NCI-H2107 (cell line): ENCODE measurements around the gene AMPH.
"Not testable (repeated sequence)": the region's sequence is repeated elsewhere in the genome, so short reads cannot be mapped to it uniquely, and the experiment has no call there.

ENCODE experiments used
- DNase-seq: peaks from one replicate; lab custom pipeline; 2025; lab: John Stamatoyannopoulos, UW

AMPH gene

DNA sequence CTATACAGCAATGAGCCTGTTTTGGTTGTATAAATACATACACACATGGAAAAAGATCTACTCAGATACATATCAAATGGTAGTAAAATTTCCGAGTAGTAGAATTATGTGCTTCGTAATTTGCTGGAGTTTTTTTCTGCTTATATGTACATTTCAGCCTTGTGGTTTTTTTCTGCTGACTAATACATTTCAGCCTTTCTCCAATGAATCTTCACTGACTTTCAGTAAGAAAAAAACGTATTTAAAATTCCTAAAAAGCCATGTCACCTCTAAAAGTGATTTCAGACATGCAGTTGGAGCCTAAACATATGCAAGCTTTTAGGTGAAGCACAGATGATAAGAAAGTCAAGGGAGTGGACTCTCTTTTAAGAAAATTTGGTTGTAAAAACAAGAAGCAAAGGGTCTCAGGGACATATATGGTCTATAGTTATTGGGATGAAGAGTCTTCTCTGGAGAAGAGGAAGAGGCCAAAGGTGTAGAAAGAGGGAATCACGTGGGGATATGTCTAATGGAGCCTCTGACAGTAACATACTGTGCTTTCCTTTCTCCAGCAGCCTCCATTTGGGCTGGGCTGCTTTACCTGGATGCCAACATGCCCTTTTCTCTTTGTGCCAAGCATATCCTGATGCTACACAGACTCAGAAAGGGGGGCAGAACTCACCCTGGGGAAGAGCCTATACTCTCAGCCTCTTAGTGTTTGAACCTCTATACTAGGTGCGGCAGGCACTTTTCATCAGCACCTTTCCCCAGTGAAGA lies 2.4 kb downstream of the AMPH start:
- no peak for DNase-seq

DNA sequence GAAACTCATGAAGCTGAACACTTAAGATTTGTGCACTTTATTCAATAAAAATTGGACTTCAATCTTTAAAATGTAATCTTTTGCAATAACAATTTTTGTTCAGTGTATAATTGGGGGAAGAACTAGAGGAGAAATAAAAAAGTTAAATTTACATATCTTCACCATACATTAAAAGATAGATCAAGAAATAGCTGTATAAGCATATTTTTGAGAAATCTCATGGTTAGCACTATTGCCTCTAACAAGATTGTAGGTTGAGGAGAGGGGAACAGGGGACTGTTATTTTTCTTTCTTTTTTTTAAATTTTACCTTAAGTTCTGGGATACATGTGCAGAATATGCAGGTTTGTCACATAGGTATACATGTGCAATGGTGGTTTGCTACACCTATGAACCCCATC lies 5.3 kb downstream of the AMPH start:
- no peak for DNase-seq

DNA sequence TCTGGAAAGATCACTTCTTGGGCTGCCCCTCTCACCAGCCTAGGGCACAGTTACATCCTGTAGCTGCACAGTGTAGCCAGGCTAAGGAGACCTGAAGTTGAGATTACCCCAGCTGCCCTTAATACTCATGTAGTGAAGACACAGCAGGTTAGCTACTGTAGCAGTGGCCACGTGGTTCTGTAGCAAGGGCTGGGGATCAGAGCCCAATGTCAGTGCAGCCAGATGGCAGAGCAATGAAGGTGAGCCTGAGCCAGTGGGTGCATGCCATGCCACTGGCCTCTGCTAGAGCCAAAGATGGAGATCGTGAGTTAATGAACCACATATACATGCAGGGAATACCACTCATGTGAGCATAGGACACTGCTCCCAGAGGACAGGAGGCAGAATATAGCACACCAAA lies 15.5 kb downstream of the AMPH start:
- no peak for DNase-seq

DNA sequence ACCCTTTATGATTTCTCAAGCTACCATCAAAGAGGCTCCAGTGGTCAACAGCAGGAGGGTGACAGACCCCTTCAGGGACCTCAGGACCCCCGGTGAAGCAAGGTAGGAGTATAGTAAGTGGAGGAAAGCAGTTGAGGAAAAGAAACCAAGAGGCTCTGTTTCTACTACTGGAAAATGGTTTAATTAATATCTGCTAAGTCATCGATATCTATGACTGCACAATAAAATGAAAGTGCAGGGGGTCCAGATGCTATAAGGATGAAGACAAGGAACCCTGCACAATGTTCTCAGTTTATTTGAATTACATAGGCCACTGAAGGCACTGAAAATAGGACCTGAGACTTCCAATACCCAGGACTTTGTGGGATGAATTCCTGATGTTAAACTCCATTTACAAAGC lies 23.7 kb downstream of the AMPH start:
- no peak for DNase-seq

DNA sequence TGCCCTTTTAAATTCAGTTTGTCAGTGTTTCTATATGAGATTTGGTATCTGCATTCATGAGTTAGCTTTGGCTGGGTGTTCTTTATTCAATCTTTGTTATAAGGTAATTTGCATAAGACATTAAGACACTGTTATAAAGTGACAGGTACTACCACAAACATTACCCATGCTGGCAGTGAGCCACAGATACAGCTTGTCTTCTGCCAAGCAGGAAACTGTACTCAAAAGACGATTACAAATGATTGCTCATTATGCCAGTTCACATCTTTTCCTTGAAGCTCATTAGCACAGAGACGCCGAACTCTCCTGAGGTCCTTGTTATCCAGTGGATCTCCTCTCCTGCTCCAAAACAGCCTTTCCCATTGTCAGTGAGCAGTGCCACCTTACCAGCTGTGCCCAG lies 30.4 kb downstream of the AMPH start:
- no peak for DNase-seq

DNA sequence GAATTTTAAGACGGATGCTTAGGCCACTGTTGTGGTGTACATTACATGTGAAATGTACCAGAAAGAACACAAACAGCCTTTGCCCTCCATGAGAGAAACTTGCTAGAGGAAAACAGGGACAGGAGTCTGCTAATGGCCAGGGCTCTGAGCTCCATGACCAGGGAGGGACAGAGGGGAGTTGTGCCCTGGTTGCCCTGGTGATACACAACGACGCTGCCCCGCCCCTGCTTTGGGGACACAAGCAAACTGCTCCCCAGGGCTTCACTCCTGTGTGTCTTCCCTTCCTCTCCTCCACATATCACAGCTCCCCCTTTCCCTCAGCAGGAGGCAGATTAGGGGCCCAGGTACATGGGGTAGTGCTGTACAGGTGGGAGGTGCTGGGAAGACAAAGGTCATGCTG lies 36.2 kb downstream of the AMPH start:
- no peak for DNase-seq

DNA sequence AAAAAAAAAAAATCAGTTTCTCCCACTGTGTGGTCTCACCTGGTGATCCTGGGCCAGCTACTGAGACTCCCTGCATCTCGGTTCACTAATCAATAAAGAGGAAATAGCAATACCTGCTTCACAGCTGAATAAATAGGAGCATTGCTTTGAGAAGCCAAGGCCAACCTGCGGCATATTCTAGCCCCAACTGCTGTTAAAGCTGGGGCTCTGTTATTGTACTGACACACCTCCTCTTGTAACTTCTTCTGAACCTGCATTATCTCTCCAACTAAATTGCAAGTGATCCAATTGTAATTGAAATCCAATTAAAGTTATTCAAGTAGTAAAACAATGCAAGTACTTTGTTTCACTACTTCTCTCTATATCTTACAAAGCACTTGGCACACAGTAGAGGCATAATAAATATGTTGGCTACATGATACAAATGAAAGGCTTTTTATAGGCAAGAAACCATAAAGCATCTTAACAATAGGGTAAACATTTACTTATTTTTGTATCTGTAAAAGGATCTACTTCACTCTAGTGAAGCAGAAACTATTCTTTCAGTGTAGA lies 38.4 kb downstream of the AMPH start:
- no peak for DNase-seq

DNA sequence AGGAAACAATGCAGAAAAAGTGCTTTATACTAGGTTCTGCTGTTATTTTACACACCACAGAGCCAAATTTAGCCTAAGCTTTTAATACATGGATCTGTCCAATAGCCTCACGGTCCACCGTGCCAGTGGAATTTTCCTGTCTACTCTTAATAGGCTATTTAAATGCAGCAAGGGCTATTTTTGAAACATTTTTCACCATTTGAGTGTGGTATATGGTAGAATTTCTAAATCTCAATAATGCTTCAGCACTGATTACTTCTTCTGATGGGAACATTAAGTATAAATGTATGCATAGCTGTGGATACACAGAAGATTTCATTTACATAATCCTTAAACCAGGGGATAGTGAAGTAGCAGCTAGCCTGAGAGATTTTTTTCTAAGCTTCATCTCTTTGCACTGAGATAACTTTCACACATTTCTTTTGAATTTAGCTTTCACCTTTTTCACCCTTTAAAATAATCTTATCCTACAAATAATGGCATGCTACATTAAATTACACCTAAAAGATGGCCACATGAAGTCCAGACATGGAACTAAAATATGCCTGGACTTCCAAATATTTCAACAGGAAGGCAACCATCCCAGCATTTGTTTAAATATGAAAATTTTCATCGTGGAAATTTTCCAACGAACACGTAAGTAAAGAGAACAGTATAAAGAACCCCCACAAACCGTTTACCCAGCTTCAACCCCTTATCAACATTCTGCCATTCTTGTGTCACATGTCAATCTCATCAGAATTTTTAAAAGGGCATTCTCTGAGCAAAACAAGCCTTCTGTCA lies 45.4 kb downstream of the AMPH start:
- no peak for DNase-seq

DNA sequence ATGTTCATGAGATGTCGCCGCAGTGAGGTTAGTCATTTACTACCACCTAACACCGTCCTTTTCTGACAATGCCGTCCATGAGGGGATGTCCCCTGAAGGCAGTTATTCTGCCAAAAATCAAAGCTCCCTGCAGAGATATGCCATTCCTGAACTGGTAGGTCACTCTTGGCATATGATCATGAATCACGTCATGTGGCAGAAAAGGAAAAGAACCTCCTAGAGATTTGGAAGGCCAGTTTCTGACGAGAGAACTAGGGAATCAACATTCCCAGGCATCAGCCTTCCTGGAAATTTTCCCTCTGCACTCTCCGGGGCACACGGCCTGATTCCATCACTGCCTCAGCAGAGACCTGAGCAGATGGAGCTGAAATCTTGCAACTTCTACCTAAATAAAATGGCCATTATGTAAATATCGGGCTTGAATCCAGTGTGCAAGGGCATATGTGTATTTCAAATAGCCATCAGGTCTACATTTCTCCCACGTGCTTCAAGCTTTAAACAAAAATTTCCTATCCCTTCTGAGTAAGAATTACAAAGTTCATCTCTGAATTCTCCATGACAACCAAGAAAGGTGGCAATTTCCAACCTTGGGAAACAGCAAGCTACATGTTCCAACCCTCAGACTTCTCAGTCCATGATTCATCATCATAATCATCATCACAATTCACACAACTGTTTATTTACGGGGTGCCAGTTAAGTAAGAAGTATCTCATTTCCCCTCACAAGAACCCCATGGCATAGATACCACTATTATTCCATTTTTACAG lies 46.5 kb downstream of the AMPH start:
- no peak for DNase-seq

DNA sequence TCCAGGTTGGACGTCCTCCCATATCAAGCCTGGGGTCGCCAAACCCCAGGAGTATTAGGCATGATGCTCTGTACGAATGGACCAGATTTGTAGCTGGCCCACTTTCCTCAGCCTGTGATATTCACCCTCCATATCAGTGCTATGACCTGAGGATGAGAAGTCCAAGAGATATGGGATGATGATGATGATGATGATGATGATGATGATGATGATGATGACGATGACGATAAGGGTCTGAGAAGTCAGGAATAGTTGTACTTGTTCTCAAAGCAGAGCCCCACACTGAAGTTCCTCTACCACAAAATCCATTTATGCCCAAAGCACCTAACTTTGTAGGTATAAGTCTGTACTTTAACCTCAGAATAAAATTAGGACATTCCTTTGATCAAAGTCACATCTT lies 50.7 kb downstream of the AMPH start:
- DNase-seq, result no peak

DNA sequence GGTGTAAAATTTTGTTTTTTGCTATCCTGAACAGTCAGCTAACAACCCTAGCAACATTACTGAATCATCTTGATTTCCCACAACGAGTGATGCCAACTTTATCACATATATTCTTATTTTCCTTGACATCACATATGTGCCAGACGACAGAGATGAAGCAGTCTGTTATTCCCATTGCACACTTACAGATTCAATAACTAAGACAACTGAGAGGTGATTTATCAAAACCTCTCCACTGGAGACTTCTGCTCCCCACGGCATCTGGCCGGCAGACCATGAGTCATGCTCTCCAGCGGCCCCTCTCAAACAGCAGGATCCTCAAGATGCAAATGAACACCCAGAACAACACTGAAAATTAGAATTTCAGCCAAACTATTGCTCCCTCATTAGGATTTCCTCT lies 57.1 kb downstream of the AMPH start:
- DNase-seq, result no peak

DNA sequence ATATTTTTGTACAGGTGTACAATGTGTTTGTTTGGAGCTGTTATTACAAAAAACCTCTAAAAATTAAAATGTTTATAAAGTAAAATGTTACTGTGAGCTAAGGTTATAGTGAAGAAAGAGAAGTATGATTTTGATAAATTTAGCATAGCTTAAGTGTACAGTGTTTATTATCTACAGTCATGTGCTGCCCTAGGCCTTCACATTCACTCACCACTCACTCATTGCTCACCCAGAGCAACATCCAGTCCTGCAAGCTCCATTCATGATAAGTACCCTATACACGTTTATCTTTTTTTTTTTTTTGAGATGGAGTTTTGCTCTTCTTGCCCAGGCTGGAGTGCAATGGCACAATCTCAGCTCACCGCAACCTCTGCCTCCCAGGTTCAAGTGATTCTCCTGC lies 59.6 kb downstream of the AMPH start:
- DNase-seq, result not testable (repeated sequence)

DNA sequence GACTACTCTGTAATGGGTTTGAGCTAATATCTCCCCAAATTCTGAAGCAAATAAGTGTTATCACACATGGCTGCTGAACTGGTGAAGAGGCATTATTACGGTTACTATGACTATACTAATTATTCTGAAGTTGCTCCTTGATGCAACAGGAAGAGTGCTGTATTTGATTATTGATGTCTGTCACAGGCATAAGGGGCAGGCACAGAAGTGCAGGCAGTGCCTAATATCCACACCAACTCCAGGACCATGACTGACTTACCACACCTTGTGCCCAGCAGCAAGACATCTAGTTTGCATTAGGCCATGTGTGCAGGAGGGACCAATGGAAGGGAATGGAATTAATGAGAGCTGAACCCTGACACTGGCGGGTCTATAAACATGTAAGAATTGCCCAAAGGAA lies 62.7 kb downstream of the AMPH start:
- no peak for DNase-seq

DNA sequence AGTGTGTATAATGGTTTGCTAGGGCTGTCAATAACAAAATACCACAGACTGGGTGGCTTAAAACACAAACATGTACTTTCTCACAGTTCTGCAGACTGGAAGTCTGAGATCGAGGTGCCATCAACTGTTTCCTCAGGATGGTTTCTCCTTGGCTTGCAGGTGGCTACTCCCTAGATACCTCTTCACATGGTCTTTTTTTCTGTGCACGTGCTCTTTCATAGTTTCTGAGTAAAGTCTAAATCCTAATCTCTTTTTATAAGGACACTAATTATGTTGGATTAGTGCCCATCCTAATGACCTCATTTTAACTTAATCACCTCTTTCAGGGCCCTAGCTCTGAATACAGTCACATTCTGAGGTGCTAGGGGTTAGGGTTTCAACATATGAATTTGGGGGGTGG lies 65.9 kb downstream of the AMPH start:
- DNase-seq, result no peak

DNA sequence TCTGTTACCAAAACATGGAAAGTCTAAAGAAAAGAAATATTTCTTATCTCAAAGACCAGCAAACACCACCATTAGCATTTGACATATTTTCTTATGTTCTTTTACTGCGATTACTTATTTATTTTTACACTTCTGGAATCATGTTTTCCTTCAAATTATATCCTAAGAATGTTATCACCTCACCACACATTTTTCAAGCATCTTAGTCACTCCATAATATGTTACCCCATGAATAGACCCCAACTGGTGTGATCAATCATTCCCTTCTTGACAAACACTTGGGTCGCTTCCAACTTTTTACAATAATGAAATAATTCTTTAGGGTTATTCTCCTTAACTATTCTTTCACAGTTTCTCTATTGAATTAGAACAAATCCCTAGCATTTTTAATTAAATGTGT lies 67.4 kb downstream of the AMPH start:
- no peak for DNase-seq

DNA sequence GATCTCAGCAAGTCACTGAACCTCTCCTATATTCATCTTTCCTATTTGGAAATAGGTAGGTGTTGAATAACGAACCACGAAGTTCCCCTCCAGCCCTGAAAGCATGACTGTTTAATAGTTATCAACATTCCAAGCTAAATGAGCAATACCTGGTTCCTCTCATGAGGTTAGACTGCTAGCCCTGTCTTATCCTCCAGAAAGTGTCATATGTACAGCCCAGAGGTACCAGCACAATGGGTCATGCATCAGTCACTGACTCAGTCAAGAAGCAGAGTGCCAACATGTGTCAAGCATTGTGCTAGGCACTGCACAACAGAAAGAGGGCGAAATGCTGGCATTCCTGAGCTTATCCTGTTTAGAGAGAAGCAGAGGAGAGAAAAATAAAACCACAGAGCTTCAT lies 70.0 kb downstream of the AMPH start:
- DNase-seq, result no peak

DNA sequence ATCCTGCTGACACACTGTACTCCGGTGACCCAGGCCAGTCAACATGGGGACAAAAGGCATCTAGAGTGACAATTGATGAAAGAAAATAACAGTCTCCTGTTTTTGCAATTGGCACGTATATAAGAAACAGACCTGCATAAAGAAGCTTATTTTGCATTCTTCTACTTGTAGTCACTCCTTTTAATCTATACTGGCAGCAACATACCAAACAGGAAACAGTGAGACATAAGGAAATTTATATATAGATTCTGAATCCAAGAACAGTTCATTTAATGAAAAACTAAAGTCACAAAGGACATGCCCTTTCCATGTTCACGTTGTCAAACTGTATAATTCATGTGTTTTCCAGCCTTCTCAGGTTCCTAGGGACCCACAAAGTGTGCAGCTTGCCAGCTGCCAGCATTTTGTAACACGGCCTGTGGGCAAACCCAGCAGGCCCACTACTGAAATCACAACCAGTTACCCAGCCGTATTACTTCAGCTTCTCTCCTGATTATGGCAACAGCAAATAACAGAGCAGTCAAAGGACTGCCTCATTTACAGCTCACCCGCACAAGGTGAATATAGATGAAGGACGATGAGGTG lies 72.3 kb downstream of the AMPH start:
- DNase-seq, result no peak

DNA sequence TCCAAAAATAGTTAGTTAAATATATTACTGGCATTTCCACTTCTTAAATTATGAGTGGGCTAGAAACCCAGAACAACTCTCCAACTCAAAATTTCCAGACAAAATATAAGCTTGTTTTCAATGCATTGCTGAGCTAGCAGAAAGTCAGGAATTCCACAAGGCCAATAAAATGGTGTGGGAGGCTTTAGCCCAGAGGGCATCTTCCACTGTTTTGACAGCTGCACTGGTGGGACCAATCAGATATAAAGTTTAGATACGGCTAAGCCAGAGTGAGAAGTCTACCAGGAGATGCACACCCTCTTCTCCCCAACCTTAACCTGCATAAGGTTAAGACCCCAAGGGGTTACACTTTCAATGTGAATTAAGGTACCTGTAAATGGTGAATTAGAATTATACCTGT lies 76.6 kb downstream of the AMPH start:
- no peak for DNase-seq

DNA sequence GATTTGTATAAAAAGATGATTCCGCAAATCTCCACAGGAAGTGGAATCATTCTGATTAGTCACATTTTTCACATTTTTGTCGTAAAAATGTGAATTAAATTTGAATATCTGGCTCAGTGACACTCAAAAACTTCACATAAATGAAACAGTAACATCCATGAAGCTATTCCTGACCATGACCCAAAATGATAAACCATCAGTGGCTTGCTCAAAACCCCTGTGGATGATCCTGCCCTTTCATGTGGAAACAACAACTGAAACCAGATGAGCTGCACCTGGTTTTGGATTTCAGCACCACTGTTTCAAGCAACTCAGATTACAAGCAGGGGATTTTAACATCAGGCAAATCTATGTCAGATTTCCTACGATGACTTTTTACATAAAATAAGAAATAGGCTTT lies 80.3 kb downstream of the AMPH start:
- DNase-seq, result no peak

DNA sequence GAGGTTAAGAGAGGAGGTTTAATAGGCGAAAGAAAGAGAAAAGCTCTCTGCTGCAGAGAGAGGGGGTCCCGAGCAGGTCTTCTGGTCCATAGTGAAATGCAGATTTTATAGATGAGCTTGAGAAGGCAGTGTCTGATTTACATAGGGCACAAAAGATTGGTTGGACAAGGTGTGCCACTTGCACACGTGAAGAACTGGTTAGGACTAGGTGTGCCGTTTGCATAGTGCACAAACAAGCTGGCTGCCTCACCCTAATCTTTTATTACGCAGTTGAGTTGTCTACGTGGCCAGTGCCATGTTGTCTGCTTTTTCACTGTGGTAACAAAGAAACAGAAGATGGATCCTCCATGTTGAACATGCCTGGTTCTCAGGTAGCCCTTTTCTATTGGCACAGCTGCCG lies 82.6 kb downstream of the AMPH start:
- DNase-seq, result no peak

DNA sequence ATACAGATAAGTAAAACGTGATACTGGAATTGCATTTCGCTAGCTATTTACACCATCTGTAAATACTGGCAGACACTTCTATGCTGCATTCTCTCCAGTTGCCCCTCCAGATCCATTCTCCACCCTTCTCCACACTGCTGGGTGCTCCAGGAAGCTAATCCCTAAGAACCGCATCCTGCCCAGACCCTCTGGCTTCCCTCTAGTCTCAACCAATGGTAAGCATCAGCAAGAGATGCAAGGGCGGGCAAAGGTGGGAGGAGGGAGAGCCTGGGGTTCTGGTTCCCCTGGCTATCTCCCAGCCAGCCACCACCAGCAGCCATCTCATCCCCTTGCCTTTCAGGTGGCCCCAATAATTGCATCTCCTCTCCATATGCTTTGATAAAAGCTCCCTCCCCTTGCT lies 84.4 kb downstream of the AMPH start:
- DNase-seq, result no peak

DNA sequence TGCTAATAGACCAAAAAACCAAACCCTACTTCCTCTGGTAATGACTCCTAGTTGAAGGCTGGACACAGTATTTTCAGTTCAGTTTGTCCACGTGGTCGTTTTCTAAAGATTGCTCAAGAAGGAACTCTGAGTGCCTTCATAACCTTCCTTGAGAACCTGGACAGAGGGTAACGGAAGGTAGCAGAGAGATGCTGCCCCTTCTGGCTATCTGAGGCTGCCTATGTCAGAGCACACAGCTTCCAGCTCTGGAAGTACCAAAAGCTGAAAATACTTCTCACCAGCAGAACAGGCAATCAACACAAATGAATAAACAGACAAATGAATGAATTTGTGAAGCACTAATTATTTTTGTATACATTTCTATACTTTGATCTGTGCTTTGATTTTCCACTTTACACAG lies 85.2 kb downstream of the AMPH start:
- no peak for DNase-seq
